CD8-positive, alpha-beta memory T cell (primary cell): ENCODE results near the gene NOS2. TPM values are rescaled to one million over a fixed set of nuclear protein-coding genes. Genes with fewer than 3 reads are reported as not detected.
"Not testable (repeated sequence)": the region's sequence is repeated elsewhere in the genome, so short reads cannot be mapped to it uniquely, and the experiment has no call there.

Experiments used
- CTCF ChIA-PET: fragments of 350-600 bp; sonication (Branson Sonifier 250); formaldehyde crosslinking; loops from one replicate; lab custom pipeline; 2021; ENCODE audit warnings: antibody characterized with exemption; lab: Charles Lee
- POLR2A ChIA-PET: fragments of 350-600 bp; sonication (Branson Sonifier 250); formaldehyde crosslinking; loops from one replicate; lab custom pipeline; 2021; ENCODE audit warnings: antibody characterized with exemption; lab: Charles Lee
- DNase-seq, 5 donors: peaks; one replicate each; pipeline versions ENCODE4 v3.0.0 to v3.0.0-alpha.2; 2020 to 2022; ENCODE audit warnings: mixed read lengths in 1 of 5
- H3K27ac ChIP-seq: one replicate; pipeline ENCODE4 v1.7.0; 2013; ENCODE audit warnings: low read depth, mild to moderate bottlenecking, low read length, moderate library complexity
- H3K27me3 ChIP-seq: 2 replicates; pipeline ENCODE4 v1.7.0; 2013; ENCODE audit warnings: low read length, mild to moderate bottlenecking; ENCODE audit not compliant: insufficient read depth, poor library complexity, severe bottlenecking
- H3K36me3 ChIP-seq: 2 replicates; pipeline ENCODE4 v1.7.0; 2013; ENCODE audit warnings: mild to moderate bottlenecking, low read length, moderate library complexity; ENCODE audit not compliant: insufficient read depth
- H3K4me1 ChIP-seq: 2 replicates; pipeline ENCODE4 v1.7.0; 2013; ENCODE audit warnings: mild to moderate bottlenecking, low read length, moderate library complexity; ENCODE audit not compliant: insufficient read depth
- H3K4me3 ChIP-seq: 2 replicates; pipeline ENCODE4 v1.7.0; 2013; ENCODE audit warnings: mild to moderate bottlenecking, low read length
- H3K9me3 ChIP-seq: 2 replicates; pipeline ENCODE4 v1.7.0; 2013; ENCODE audit warnings: mild to moderate bottlenecking, low read length
- H3K27ac Mint-ChIP-seq, 8 donors: one replicate each; pipeline ENCODE4 v1.8.0; 2020 to 2021; ENCODE audit warnings: mixed read lengths in 8 of 8, mild to moderate bottlenecking in 6 of 8, inconsistent platforms in 3 of 8, moderate library complexity in 3 of 8
- H3K27me3 Mint-ChIP-seq, 2 donors: one replicate each; pipeline ENCODE4 v1.8.0; 2020 to 2021; ENCODE audit warnings: mixed read lengths in 2 of 2, mild to moderate bottlenecking in 1 of 2, moderate library complexity in 1 of 2
- H3K36me3 Mint-ChIP-seq, 3 donors: one replicate each; pipeline ENCODE4 v1.8.0; 2020 to 2021; ENCODE audit warnings: mixed read lengths in 3 of 3, inconsistent platforms in 1 of 3, mild to moderate bottlenecking in 1 of 3
- H3K4me1 Mint-ChIP-seq, 3 donors: one replicate each; pipeline ENCODE4 v1.8.0; 2020 to 2021; ENCODE audit warnings: mixed read lengths in 3 of 3, inconsistent platforms in 1 of 3, mild to moderate bottlenecking in 1 of 3
- H3K4me3 Mint-ChIP-seq, 7 donors: one replicate each; pipeline ENCODE4 v1.8.0; 2020 to 2021; ENCODE audit warnings: mixed read lengths in 7 of 7, mild to moderate bottlenecking in 6 of 7, moderate library complexity in 4 of 7, inconsistent platforms in 2 of 7
- H3K9me3 Mint-ChIP-seq, 5 donors: one replicate each; pipeline ENCODE4 v1.8.0; 2020 to 2022; ENCODE audit warnings: mixed read lengths in 5 of 5, mild to moderate bottlenecking in 3 of 5, moderate library complexity in 2 of 5, inconsistent platforms in 1 of 5
- polyA plus RNA-seq: library from polyadenylated mRNA; unstranded; fragments of 300-500 nt; fragmentation: Illumina TruSeq; gene quantifications from one replicate; pipeline ENCODE4 v1.2.3, GENCODE V29; 2021
- total RNA-seq, 2 experiments: library from RNA; stranded (reverse); gene quantifications; one replicate each; pipeline ENCODE4 v1.2.3, GENCODE V29; 2021

Gene NOS2
- total and polyA plus RNA-seq, 3 experiments from 2014 or later: 0.07 TPM; not detected in 2

DNA sequence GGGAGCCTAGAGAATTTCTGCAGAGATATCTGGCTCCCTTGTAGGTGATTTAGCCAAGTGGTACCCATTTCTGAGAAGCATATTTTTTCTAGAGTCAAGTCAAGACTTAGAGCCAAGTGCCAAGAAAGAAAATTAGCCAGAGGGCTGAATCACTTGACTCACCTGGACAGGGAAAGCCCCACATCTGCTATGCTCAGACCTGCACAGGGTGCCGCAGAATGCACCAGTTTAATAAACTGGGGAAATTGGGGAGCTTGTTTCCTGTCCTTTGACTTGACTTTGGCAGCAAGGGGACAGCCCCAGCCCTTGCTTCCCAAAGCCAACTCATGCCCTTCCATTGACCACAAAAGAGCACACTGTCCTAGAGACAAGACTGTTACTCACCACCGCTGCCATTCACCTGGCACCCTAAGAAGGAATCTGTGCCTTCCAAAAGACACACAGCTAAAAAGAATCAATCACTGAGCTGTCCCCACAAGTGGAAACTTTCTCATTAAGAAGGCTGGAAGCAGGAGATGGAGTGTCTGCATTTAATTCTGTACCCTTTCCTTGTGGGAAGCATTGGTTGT, 28.9 kb upstream of the NOS2 start:
- H3K4me1 ChIP-seq, H3K27me3 Mint-ChIP-seq, DNase-seq, H3K27ac ChIP-seq, H3K4me1 Mint-ChIP-seq, H3K27me3 ChIP-seq, H3K9me3 Mint-ChIP-seq, H3K36me3 Mint-ChIP-seq, CTCF ChIA-PET, POLR2A ChIA-PET, H3K9me3 ChIP-seq, H3K4me3 Mint-ChIP-seq, H3K4me3 ChIP-seq, H3K36me3 ChIP-seq, H3K27ac Mint-ChIP-seq: not testable (repeated sequence)

DNA sequence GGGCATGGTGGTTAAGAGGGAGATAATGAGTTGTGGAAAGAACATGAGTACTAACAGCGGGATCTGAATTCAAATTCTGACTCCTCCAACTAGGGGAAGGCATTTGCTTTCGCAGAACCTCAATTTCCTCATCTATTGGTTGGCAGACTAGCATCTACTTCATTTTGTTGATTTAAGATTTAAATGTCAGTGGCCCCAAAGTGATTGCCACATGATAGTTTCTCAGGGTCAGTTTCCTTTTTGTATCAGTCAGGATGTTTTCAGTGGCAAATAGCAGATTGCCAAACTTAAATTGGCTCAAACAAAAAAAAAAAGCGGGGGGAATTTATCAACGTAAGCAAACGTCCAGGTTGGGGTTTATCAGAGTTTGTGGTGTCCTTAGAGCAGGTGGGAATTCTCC, 25.1 kb upstream of the NOS2 start:
- Mint-ChIP-seq H3K36me3 (peaks cover 0 to 22% (median 0%) of the 10 kb centered on the region in 3 donors), H3K27me3 (peaks cover 5 to 8% of the 10 kb centered on the region in 2 donors), H3K4me3 (no peak overlapping the region), H3K9me3 (peaks cover 13 to 27% (median 21%) of the 10 kb centered on the region in 5 donors), H3K27ac (peak overlapping the region in 1 of 8 donors; percentile 32), H3K4me1 (no peaks in the 10 kb centered on the region)
- Histone ChIP-seq H3K4me1 (no peaks in the 10 kb centered on the region), H3K9me3 (peaks cover 4% of the 10 kb centered on the region), H3K27ac (no peak overlapping the region), H3K36me3 (no peaks in the 10 kb centered on the region), H3K4me3 (no peak overlapping the region), H3K27me3 (no peaks in the 10 kb centered on the region)
- no peak for DNase-seq
- ChIA-PET POLR2A (no interaction called here), CTCF (interaction anchor here (0.9 to 1.2 kb wide), 2 partner anchors 20 to 66 kb away, joined by 3 to 4 read pairs; no protein-coding TSS in a partner anchor)

DNA sequence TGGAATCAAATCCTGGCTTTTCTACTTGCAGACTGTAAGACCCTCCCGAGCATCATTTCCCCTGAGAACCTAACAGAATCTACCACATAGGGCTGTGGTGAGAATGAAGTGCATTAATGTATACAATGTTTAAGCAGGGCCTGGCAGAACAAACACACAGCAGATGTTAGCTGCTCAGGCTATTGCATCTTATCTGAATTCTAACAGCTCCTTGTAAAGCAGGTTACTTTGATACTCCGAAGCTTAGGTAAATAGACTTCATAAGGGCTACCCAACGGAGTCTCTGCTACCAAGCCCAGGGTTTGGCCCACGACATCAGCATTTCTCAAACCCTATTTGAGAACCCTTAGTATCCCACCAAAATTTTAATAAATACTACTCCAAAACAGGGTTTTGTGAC, 24.4 kb upstream of the NOS2 start:
- H3K36me3 Mint-ChIP-seq: peaks cover 0 to 25% (median 0%) of the 10 kb centered on the region in 3 donors
- ChIA-PET CTCF (no interaction called here), POLR2A (no interaction called here)
- peaks cover 14 to 27% (median 24%) of the 10 kb centered on the region in 5 donors for H3K9me3 Mint-ChIP-seq
- H3K27me3 Mint-ChIP-seq: peaks cover 5 to 8% of the 10 kb centered on the region in 2 donors
- H3K4me1 Mint-ChIP-seq: no peaks in the 10 kb centered on the region
- DNase-seq: no peak
- no peaks in the 10 kb centered on the region for H3K27me3 ChIP-seq
- no peak overlapping the region for H3K27ac Mint-ChIP-seq
- H3K9me3 ChIP-seq: peaks cover 4% of the 10 kb centered on the region
- no peak overlapping the region for H3K27ac ChIP-seq
- no peak overlapping the region for H3K4me3 Mint-ChIP-seq
- H3K4me1 ChIP-seq: no peaks in the 10 kb centered on the region
- no peak overlapping the region for H3K4me3 ChIP-seq
- no peaks in the 10 kb centered on the region for H3K36me3 ChIP-seq

DNA sequence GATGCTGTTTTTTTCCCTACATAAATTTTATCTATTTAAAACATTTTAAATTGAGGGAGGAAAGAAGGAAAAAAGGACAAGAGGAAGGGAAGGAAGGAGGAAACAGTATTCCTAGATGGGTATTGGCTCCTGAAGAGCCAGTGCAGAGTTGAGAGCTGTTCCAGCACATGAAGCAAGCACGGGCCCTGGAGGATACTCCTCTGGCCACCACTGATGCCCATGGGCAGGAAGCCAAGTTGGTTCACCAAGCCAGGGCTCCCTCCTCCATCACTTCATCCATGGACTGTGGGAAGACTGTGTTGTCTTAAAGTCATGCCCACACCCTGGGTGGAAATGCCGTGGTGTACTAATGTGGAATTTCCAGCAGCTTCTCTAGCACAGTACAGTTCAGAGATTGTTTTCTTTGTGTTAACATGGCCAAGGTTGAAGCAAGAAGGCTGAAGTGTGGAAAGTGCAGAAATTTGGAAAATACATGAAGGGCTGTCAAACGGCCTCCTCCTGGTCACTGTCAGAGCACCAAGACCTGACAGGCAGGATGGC, 23.9 kb upstream of the NOS2 start:
- H3K27ac ChIP-seq: no peak overlapping the region
- H3K27me3 Mint-ChIP-seq: peaks cover 5 to 8% of the 10 kb centered on the region in 2 donors
- H3K9me3 ChIP-seq: peaks cover 4% of the 10 kb centered on the region
- DNase-seq: no peak
- no peak overlapping the region for H3K4me3 Mint-ChIP-seq
- H3K27me3 ChIP-seq: no peaks in the 10 kb centered on the region
- peaks cover 0 to 26% (median 0%) of the 10 kb centered on the region in 3 donors for H3K36me3 Mint-ChIP-seq
- ChIA-PET CTCF (interaction anchor here (1.4 kb wide), 1 partner anchor 16 kb away, joined by 4 read pairs; no protein-coding TSS in a partner anchor), POLR2A (no interaction called here)
- no peaks in the 10 kb centered on the region for H3K4me1 Mint-ChIP-seq
- no peaks in the 10 kb centered on the region for H3K36me3 ChIP-seq
- H3K4me1 ChIP-seq: no peaks in the 10 kb centered on the region
- peaks cover 14 to 27% (median 24%) of the 10 kb centered on the region in 5 donors for H3K9me3 Mint-ChIP-seq
- no peak overlapping the region for H3K4me3 ChIP-seq
- no peak overlapping the region for H3K27ac Mint-ChIP-seq

DNA sequence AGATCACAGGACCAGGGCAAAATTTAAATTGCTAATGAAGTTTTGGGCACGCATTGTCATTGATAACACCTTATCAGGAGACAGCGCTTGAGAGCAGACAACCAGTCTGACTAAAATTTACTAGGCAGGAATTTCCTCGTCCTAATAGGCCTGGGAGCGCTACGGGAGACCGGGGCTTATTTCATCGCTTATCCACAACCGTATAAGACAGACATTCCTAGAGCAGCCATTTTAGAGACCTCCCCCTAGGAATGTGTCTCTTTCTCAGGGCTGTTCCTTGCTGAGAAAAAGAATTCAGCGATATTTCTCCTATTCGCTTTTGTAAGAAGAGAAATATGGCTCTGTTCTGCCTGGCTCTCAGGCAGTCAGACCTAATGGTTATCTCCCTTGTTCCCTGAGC, 21.8 kb upstream of the NOS2 start:
- POLR2A ChIA-PET, H3K4me1 ChIP-seq, CTCF ChIA-PET, DNase-seq, H3K27me3 Mint-ChIP-seq, H3K4me3 Mint-ChIP-seq, H3K27ac Mint-ChIP-seq, H3K27ac ChIP-seq, H3K36me3 ChIP-seq, H3K4me1 Mint-ChIP-seq, H3K9me3 ChIP-seq, H3K4me3 ChIP-seq, H3K27me3 ChIP-seq: not testable (repeated sequence)
- Mint-ChIP-seq H3K9me3 (peaks cover 14 to 27% (median 24%) of the 10 kb centered on the region in 5 donors), H3K36me3 (peaks cover 0 to 30% (median 0%) of the 10 kb centered on the region in 3 donors)

DNA sequence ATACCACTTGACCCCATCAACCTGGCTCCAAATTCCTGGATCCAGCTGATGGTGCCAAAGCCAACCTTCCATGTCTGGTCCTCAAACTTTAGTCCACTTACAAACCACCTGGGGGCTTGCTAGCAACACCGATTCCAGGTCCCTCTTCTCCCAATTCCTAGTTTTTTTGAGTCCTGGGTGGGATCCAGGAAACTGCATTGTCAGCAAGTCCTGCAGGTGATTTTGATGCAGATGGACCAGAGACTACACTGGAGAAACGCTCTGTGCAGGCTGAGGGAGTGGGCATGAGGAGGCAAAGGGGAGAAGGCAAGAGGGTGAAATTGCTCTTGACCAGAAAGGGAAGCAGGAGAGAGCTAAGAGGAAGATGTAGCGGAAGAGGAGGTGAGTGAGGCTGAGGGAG, 21.0 kb upstream of the NOS2 start:
- no peaks in the 10 kb centered on the region for H3K36me3 ChIP-seq
- CTCF ChIA-PET: interaction anchor here (1.1 kb wide), 1 partner anchor 59 kb away, joined by 5 read pairs; no protein-coding TSS in a partner anchor

DNA sequence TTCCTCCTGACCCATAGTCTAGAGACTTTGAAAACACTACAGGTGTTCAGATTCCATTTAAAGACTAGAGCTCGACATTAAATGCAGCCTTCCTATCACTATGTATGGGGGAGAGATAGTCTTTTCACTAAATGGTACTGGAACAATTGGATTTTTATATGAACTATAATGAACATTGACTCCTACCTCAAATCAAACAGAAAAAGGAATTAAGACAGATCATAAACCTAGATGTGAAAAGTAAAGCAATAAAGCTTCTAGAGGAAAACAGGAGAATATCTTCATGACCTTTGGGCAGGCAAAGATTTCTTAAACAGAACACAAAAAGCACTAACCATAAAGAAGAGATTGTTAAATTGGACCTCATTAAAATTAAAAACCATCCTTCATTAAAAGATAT, 18.8 kb upstream of the NOS2 start:
- ChIA-PET CTCF (interaction anchor here (1.2 kb wide), 1 partner anchor 27 kb away, joined by 4 read pairs; no protein-coding TSS in a partner anchor), POLR2A (no interaction called here)
- Mint-ChIP-seq H3K9me3 (peaks cover 14 to 27% (median 24%) of the 10 kb centered on the region in 5 donors), H3K27me3 (no peaks in the 10 kb centered on the region), H3K4me3 (no peak overlapping the region), H3K27ac (no peak overlapping the region), H3K4me1 (no peaks in the 10 kb centered on the region), H3K36me3 (peaks cover 0 to 30% (median 0%) of the 10 kb centered on the region in 3 donors)
- H3K9me3 ChIP-seq: peaks cover 4% of the 10 kb centered on the region
- no peaks in the 10 kb centered on the region for H3K4me1 ChIP-seq
- DNase-seq: no peak
- H3K27ac ChIP-seq: no peak overlapping the region
- H3K4me3 ChIP-seq: no peak overlapping the region
- H3K36me3 ChIP-seq: no peaks in the 10 kb centered on the region
- no peaks in the 10 kb centered on the region for H3K27me3 ChIP-seq

More for the DNA sequence above, 21.0 kb upstream of the NOS2 start:
- Histone ChIP-seq H3K27ac (no peak overlapping the region), H3K4me3 (no peak overlapping the region), H3K9me3 (peaks cover 4% of the 10 kb centered on the region), H3K27me3 (no peaks in the 10 kb centered on the region), H3K4me1 (no peaks in the 10 kb centered on the region)
- Mint-ChIP-seq H3K36me3 (peaks cover 0 to 30% (median 0%) of the 10 kb centered on the region in 3 donors), H3K4me3 (no peak overlapping the region), H3K27ac (no peak overlapping the region), H3K4me1 (no peaks in the 10 kb centered on the region), H3K9me3 (peaks cover 14 to 27% (median 24%) of the 10 kb centered on the region in 5 donors), H3K27me3 (peaks cover 0 to 4% of the 10 kb centered on the region in 2 donors)
- POLR2A ChIA-PET: no interaction called here
- DNase-seq: no peak

DNA sequence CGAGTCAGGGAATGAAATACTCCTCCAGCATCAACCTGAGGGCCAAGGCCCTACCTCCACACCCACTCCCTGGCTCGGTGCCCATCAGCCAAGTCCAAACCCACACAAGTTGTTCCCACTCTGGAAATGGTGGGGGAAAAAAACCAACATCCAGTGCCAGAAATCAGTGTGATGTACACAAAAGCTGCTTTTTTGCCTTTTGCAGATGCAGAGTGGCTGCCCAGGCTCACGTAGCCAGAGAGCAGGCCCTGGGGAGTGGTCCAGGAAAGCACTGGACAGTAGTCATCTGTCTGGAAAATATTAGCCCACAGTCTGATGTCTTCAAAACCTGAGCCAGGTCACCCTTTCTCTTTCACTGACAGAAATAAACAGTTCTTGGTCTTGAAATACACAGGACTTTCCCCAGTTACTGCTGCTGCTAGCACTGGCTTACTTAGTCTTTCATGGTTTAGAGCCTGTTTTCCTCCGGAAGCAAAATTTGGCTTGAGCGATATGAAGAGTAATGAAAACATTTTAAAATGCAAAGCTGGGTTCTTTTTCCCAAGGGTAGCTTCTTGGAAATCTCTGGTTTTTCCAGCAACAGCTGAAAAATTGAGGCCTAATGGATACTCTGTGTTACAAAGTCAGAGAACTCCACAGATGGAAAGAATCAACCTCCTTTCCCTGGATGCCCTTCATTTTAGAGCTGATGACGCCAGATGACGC, 18.2 kb upstream of the NOS2 start:
- H3K4me1 Mint-ChIP-seq: no peaks in the 10 kb centered on the region
- ChIA-PET POLR2A (interaction anchor here (0.6 kb wide), 1 partner anchor 201 kb away, joined by 4 read pairs; no protein-coding TSS in a partner anchor), CTCF (interaction anchor here (1.2 kb wide), 1 partner anchor 28 kb away, joined by 4 read pairs; no protein-coding TSS in a partner anchor)
- no peaks in the 10 kb centered on the region for H3K27me3 Mint-ChIP-seq
- H3K27ac Mint-ChIP-seq: peak overlapping the region in 1 of 8 donors; percentile 38
- H3K9me3 ChIP-seq: peaks cover 4% of the 10 kb centered on the region
- no peaks in the 10 kb centered on the region for H3K4me1 ChIP-seq
- H3K4me3 ChIP-seq: no peak overlapping the region
- H3K36me3 ChIP-seq: no peaks in the 10 kb centered on the region
- H3K27ac ChIP-seq: no peak overlapping the region
- H3K9me3 Mint-ChIP-seq: peaks cover 14 to 25% (median 23%) of the 10 kb centered on the region in 5 donors
- no peak overlapping the region for H3K4me3 Mint-ChIP-seq
- H3K36me3 Mint-ChIP-seq: peaks cover 0 to 28% (median 0%) of the 10 kb centered on the region in 3 donors
- DNase-seq: no peak
- H3K27me3 ChIP-seq: no peaks in the 10 kb centered on the region
